ENCODE results near the gene TLR2.

GRCh38 chr4:153676984-153677383 is 7.1 kb upstream of the TLR2 start:
- TF ChIP-seq CTCF (IDR thresholded peaks at IDR 0.05), result no peak
- TF ChIP-seq POLR2AphosphoS5 (IDR thresholded peaks at IDR 0.05), result no peak

All from breast epithelium (tissue), 3 donors.